Mesothelial cell of epicardium (in vitro differentiated cells): ENCODE data around the gene PALD1. TPM values are rescaled to one million over a fixed set of nuclear protein-coding genes. Genes with fewer than 3 reads are reported as not detected.

Experiments used
- DNase-seq, 2 experiments: peaks; one replicate each; pipeline ENCODE4 v3.0.0; 2021; ENCODE audit warnings: low spot score in 2 of 2; ENCODE audit not compliant: unreplicated experiment in 2 of 2
- H3K27ac Mint-ChIP-seq: 2 replicates; pipeline ENCODE4 v1.8.0; 2021; ENCODE audit warnings: mixed read lengths
- H3K27me3 Mint-ChIP-seq: 2 replicates; pipeline ENCODE4 v1.8.0; 2021; ENCODE audit warnings: low read depth, mixed read lengths
- H3K36me3 Mint-ChIP-seq: 2 replicates; pipeline ENCODE4 v1.8.0; 2021; ENCODE audit warnings: mixed read lengths
- H3K4me1 Mint-ChIP-seq: 2 replicates; pipeline ENCODE4 v1.8.0; 2021; ENCODE audit warnings: mixed read lengths
- H3K4me3 Mint-ChIP-seq: 2 replicates; pipeline ENCODE4 v1.8.0; 2021; ENCODE audit warnings: mild to moderate bottlenecking, moderate library complexity, mixed read lengths
- H3K9me3 Mint-ChIP-seq: 2 replicates; pipeline ENCODE4 v1.8.0; 2021; ENCODE audit warnings: mixed read lengths
- CTCF ChIP-seq: fragments of 200-600 bp; sonication (generic); IDR thresholded peaks from one replicate; pipeline ENCODE4 v1.5.0; 2021; ENCODE audit warnings: antibody characterized with exemption; ENCODE audit not compliant: unreplicated experiment
- total RNA-seq: library from RNA; stranded (reverse); gene quantifications from 3 replicates; pipeline ENCODE4 v1.2.1, GENCODE V29; 2021

PALD1 gene
- total RNA-seq, 1 donor from 2014 or later: 4.9 TPM

GRCh38 chr10:70442332-70442988 is 36.1 kb upstream of the PALD1 start:
- no peak for DNase-seq
- Mint-ChIP-seq H3K4me1 (peaks cover 21% of the 10 kb centered on the region), H3K36me3 (peaks cover 3% of the 10 kb centered on the region), H3K9me3 (no peaks in the 10 kb centered on the region), H3K27me3 (peaks cover 62% of the 10 kb centered on the region), H3K4me3 (no peak overlapping the region), H3K27ac (no peak overlapping the region)
- no peak for TF ChIP-seq CTCF

GRCh38 chr10:70444744-70445143 is 33.8 kb upstream of the PALD1 start:
- Mint-ChIP-seq H3K4me1 (peaks cover 21% of the 10 kb centered on the region), H3K4me3 (no peak overlapping the region), H3K9me3 (no peaks in the 10 kb centered on the region), H3K27ac (no peak overlapping the region), H3K36me3 (no peaks in the 10 kb centered on the region), H3K27me3 (peaks cover 40% of the 10 kb centered on the region)
- DNase-seq: no peak
- TF ChIP-seq CTCF: no peak

GRCh38 chr10:70445718-70446657 is 32.6 kb upstream of the PALD1 start:
- H3K9me3 Mint-ChIP-seq: no peaks in the 10 kb centered on the region
- no peak overlapping the region for H3K4me3 Mint-ChIP-seq
- peaks cover 28% of the 10 kb centered on the region for H3K27me3 Mint-ChIP-seq
- peak overlapping the region; percentile 5 for H3K27ac Mint-ChIP-seq
- H3K36me3 Mint-ChIP-seq: no peaks in the 10 kb centered on the region
- no peak for TF ChIP-seq CTCF
- H3K4me1 Mint-ChIP-seq: peaks cover 12% of the 10 kb centered on the region
- no peak for DNase-seq

GRCh38 chr10:70448236-70448635 is 30.3 kb upstream of the PALD1 start:
- peaks cover 7% of the 10 kb centered on the region for H3K4me1 Mint-ChIP-seq

GRCh38 chr10:70455213-70455630 is 23.3 kb upstream of the PALD1 start:
- H3K36me3 Mint-ChIP-seq: no peaks in the 10 kb centered on the region
- H3K27me3 Mint-ChIP-seq: peaks cover 50% of the 10 kb centered on the region
- TF ChIP-seq CTCF: no peak
- DNase-seq: no peak
- H3K4me1 Mint-ChIP-seq: peaks cover 7% of the 10 kb centered on the region
- peak overlapping the region; percentile 6 for H3K27ac Mint-ChIP-seq
- no peak overlapping the region for H3K4me3 Mint-ChIP-seq
- H3K9me3 Mint-ChIP-seq: no peaks in the 10 kb centered on the region

More at GRCh38 chr10:70448236-70448635, 30.3 kb upstream of the PALD1 start:
- H3K36me3 Mint-ChIP-seq: no peaks in the 10 kb centered on the region
- H3K27me3 Mint-ChIP-seq: peaks cover 6% of the 10 kb centered on the region
- no peak overlapping the region for H3K27ac Mint-ChIP-seq
- no peak for TF ChIP-seq CTCF
- H3K4me3 Mint-ChIP-seq: no peak overlapping the region
- no peaks in the 10 kb centered on the region for H3K9me3 Mint-ChIP-seq
- no peak for DNase-seq
